Transverse colon (tissue), 4 donors: ENCODE measurements around the gene CASTOR1. TPM values are rescaled to one million over a fixed set of nuclear protein-coding genes. Genes with fewer than 3 reads are reported as not detected.
A peak's percentile ranks its signal among the peaks of the same experiment; 100 is the strongest.

Experiments
- DNase-seq: peaks from one replicate; pipeline ENCODE4 v3.0.0-alpha.2; 2019
- H3K27ac ChIP-seq, 4 donors: fragments of 200-600 bp; sonication (generic); 2 replicates each; pipeline ENCODE4 v1.5.1; 2016 to 2018; ENCODE audit warnings: inconsistent platforms in 4 of 4
- H3K27me3 ChIP-seq: fragments of 200-600 bp; sonication (generic); 2 replicates; pipeline ENCODE4 v1.5.1; 2017; ENCODE audit warnings: inconsistent platforms
- H3K36me3 ChIP-seq, 4 donors: fragments of 200-600 bp; sonication (generic); 2 replicates each; pipeline ENCODE4 v1.5.1; 2017 to 2019; ENCODE audit warnings: inconsistent platforms in 4 of 4
- H3K4me1 ChIP-seq, 4 donors: fragments of 200-600 bp; sonication (generic); 2 replicates each; pipeline ENCODE4 v1.5.1; 2017 to 2020; ENCODE audit warnings: inconsistent platforms in 4 of 4
- H3K4me3 ChIP-seq, 4 donors: fragments of 200-600 bp; sonication (generic); 1 replicate in 1 of 4; 2 replicates in 3 of 4; pipeline versions ENCODE4 v1.5.1 to v1.6.1; 2017 to 2019; ENCODE audit warnings: inconsistent platforms in 4 of 4
- H3K9me3 ChIP-seq, 2 donors: fragments of 200-600 bp; sonication (generic); 2 replicates each; pipeline ENCODE4 v1.5.1; 2017 to 2019; ENCODE audit warnings: inconsistent platforms in 2 of 2
- CTCF ChIP-seq, 5 experiments: fragments of 200-600 bp in 3 of 5; fragments of 450-650 bp in 2 of 5; sonication (generic) in 3 of 5; IDR thresholded peaks; 1 replicate in 2 of 5; 2 replicates in 3 of 5; pipeline ENCODE4 v1.5.1; 2016 to 2017; ENCODE audit warnings: antibody characterized with exemption in 5 of 5, inconsistent platforms in 3 of 5, mild to moderate bottlenecking in 2 of 5, moderate library complexity in 1 of 5
- EP300 ChIP-seq: sonication (generic); formaldehyde crosslinking; IDR thresholded peaks from one replicate; pipeline ENCODE4 v1.6.1; 2017; ENCODE audit warnings: antibody characterized with exemption, low read depth
- POLR2A ChIP-seq: fragments of 450-650 bp; IDR thresholded peaks from one replicate; pipeline ENCODE4 v1.6.1; 2016; ENCODE audit warnings: antibody characterized with exemption, mild to moderate bottlenecking, moderate library complexity
- POLR2AphosphoS5 ChIP-seq, 3 donors: sonication (generic); formaldehyde crosslinking; IDR thresholded peaks; one replicate each; pipeline ENCODE4 v1.6.1; 2016; ENCODE audit warnings: antibody characterized with exemption in 3 of 3
- WGBS, 2 donors: methylation state at CpG; one replicate each; pipeline ENCODE4 v1.1.5; 2018; ENCODE audit warnings: low coverage in 1 of 2; 5-methylcytosine and 5-hydroxymethylcytosine counted together
- in situ Hi-C, 4 donors: fragments of 200-750 bp; cut with MboI; loops; one replicate each; pipeline versions ENCODE4 v1.15.0 to v1.15.1; 2017; ENCODE audit warnings: low sequenced_read_pairs in 3 of 4, low pct_ligation_motif_present in 1 of 4, low pct_unique_long_range_greater_than_20kb in 1 of 4
- intact Hi-C: fragments of 100-400 bp; cut with DNase I; formaldehyde crosslinking; loops from one replicate; pipeline ENCODE4 v1.15.1; 2023; ENCODE audit warnings: low total_unique reads
- total RNA-seq, 4 donors: library from RNA; depleted of rRNA; stranded (reverse); fragments of >200 nt; gene quantifications; one replicate each; pipeline ENCODE4 v1.1.0, GENCODE V29; 2016

Gene CASTOR1
- total RNA-seq, 4 donors from 2014 or later, result 5.6 to 6.8 TPM; not detected in 2

GRCh38 chr22:30265131-30265720 lies 24.1 kb downstream of the CASTOR1 start:
- Histone ChIP-seq H3K4me3 (no peak overlapping the region), H3K4me1 (peaks cover 0 to 13% (median 0%) of the 10 kb centered on the region in 4 donors), H3K27me3 (no peaks in the 10 kb centered on the region), H3K9me3 (no peaks in the 10 kb centered on the region), H3K36me3 (no peaks in the 10 kb centered on the region), H3K27ac (peak overlapping the region in 1 of 4 donors; percentile 61)
- no peak for DNase-seq
- intact Hi-C loops, result loop anchor here (10.0 kb wide), 1 partner anchor 90 kb away; the partner anchor contains the start of genes CCDC157 and SF3A1
- TF ChIP-seq CTCF (IDR thresholded peaks at IDR 0.05), result no peak
- TF ChIP-seq EP300, result no peak
- TF ChIP-seq POLR2A, result no peak
- no peak for TF ChIP-seq POLR2AphosphoS5 (IDR thresholded peaks at IDR 0.05)
- WGBS, 2 donors, result 60 to 81% methylated on average over 1 to 7 of the region's 9 CpGs
- in situ Hi-C loops, result loop anchor here in 3 of 4 donors (10.0 kb wide), 3 partner anchors 120 to 160 kb away; partner anchors contain the start of genes RNF215 (in 1 of the 3) and SEC14L2 (in 1 of the 3)

- no peak for DNase-seq
- in situ Hi-C loops (loop anchor here in 3 of 4 donors (10.0 kb wide), 3 partner anchors 121 to 159 kb away; partner anchors contain the start of genes RNF215 (in 1 of the 3) and SEC14L2 (in 1 of the 3)), intact Hi-C loops (loop anchor here (2.0 to 10.0 kb wide), 3 partner anchors 91 to 223 kb away; partner anchors contain the start of genes CCDC157 and SF3A1)
- Histone ChIP-seq H3K27ac (no peak overlapping the region), H3K36me3 (no peaks in the 10 kb centered on the region), H3K9me3 (no peaks in the 10 kb centered on the region), H3K4me1 (peaks cover 0 to 13% (median under 1%) of the 10 kb centered on the region in 4 donors), H3K4me3 (no peak overlapping the region), H3K27me3 (no peaks in the 10 kb centered on the region)
- 94% methylated on average over 16 of the region's 17 CpGs; no CpG with 5 or more reads in 1 of the 2 donors for WGBS, 2 donors
- TF ChIP-seq POLR2AphosphoS5 (IDR thresholded peaks at IDR 0.05) (no peak), CTCF (IDR thresholded peaks at IDR 0.05) (no peak), POLR2A (no peak), EP300 (no peak)
Measured at GRCh38 chr22:30263883-30264282, 25.4 kb downstream of the CASTOR1 start.

- intact Hi-C loops (loop anchor here (2.0 to 10.0 kb wide), 3 partner anchors 92 to 224 kb away; partner anchors contain the start of genes CCDC157 and SF3A1), in situ Hi-C loops (loop anchor here in 3 of 4 donors (10.0 kb wide), 3 partner anchors 122 to 158 kb away; partner anchors contain the start of genes RNF215 (in 1 of the 3) and SEC14L2 (in 1 of the 3))
- Histone ChIP-seq H3K27me3 (no peaks in the 10 kb centered on the region), H3K4me3 (peak overlapping the region in 1 of 4 donors; percentile 38), H3K4me1 (peaks cover 0 to 17% (median 4%) of the 10 kb centered on the region in 4 donors), H3K36me3 (no peaks in the 10 kb centered on the region), H3K27ac (no peak overlapping the region), H3K9me3 (no peaks in the 10 kb centered on the region)
- WGBS, 2 donors, result 0 to 28% methylated on average over 3 to 26 of the region's 27 CpGs
- peak; percentile 81 for DNase-seq
- no peak for TF ChIP-seq POLR2A
- TF ChIP-seq EP300, result no peak
- peak; percentile 97 to 100 (median 99) for TF ChIP-seq CTCF (IDR thresholded peaks at IDR 0.05)
Measured at GRCh38 chr22:30262917-30263741, 26.2 kb downstream of the CASTOR1 start.
